Endothelial cell of umbilical vein (primary cell): ENCODE measurements around the gene PCYT1B. TPM values are rescaled to one million over a fixed set of nuclear protein-coding genes. Genes with fewer than 3 reads are reported as not detected.

Experiments used
- BruUV-seq: library from RNA; stranded (reverse); fragments of 400-500 nt; replicated peaks from 2 replicates; lab custom pipeline; 2021; lab: Mats Ljungman, UMichigan
- CTCF ChIA-PET: fragments of 300-600, 350-600 bp; sonication (Branson Sonifier 250); formaldehyde crosslinking; loops from one replicate; lab custom pipeline; 2021; ENCODE audit warnings: antibody characterized with exemption, inconsistent platforms; lab: Charles Lee
- POLR2A ChIA-PET: fragments of 300-600, 350-600 bp; sonication (Branson Sonifier 250); formaldehyde crosslinking; loops from one replicate; lab custom pipeline; 2021; ENCODE audit warnings: antibody characterized with exemption, inconsistent platforms; lab: Charles Lee
- DNase-seq: peaks from one replicate; pipeline ENCODE4 v3.0.0-alpha.2; 2011; ENCODE audit warnings: low read depth, low spot score
- FAIRE-seq: peaks from 2 replicates; lab custom pipeline; 2011; peaks lifted over from hg19 to GRCh38; lab: Jason Lieb, UNC
- H2AFZ ChIP-seq: 2 replicates; pipeline ENCODE4 v1.6.0; 2012; ENCODE audit warnings: low read depth, low read length, control low read depth, inconsistent platforms
- H3K27ac ChIP-seq: 2 replicates; pipeline ENCODE4 v1.5.1; 2011; ENCODE audit warnings: low read depth, mild to moderate bottlenecking, control low read depth, low read length, moderate library complexity; ENCODE audit not compliant: insufficient read depth
- H3K27me3 ChIP-seq, 2 experiments: 2 replicates each; pipeline versions ENCODE4 v1.6.0 to v1.6.1; 2011; ENCODE audit warnings: low read length in 2 of 2, mixed read lengths in 1 of 2; ENCODE audit not compliant: control insufficient read depth in 2 of 2, insufficient read depth in 2 of 2
- H3K36me3 ChIP-seq, 2 experiments: 2 replicates in 1 of 2; 3 replicates in 1 of 2; pipeline ENCODE4 v1.5.1; 2011; ENCODE audit warnings: low read length in 2 of 2, mild to moderate bottlenecking in 1 of 2, moderate library complexity in 1 of 2; ENCODE audit not compliant: control insufficient read depth in 2 of 2, insufficient read depth in 2 of 2; ENCODE audit errors: extremely low read depth in 1 of 2
- H3K4me1 ChIP-seq: 3 replicates; pipeline ENCODE4 v1.5.1; 2011; ENCODE audit warnings: mild to moderate bottlenecking, low read length; ENCODE audit not compliant: control insufficient read depth, insufficient read depth; ENCODE audit errors: extremely low read depth
- H3K4me2 ChIP-seq: 2 replicates; pipeline ENCODE4 v1.6.1; 2011; ENCODE audit warnings: low read length, control low read depth, mixed read lengths; ENCODE audit not compliant: insufficient read depth
- H3K4me3 ChIP-seq, 3 experiments: fragments of 200-600 bp in 1 of 3; sonication (generic), shearing (Covaris generic) in 1 of 3; replicated peaks in 1 of 3; 2 replicates each; pipeline ENCODE4 v1.5.1; 2011 to 2016; ENCODE audit warnings: control low read depth in 3 of 3, low read length in 3 of 3, mild to moderate bottlenecking in 2 of 3, inconsistent platforms in 1 of 3, low read depth in 1 of 3, moderate library complexity in 1 of 3; ENCODE audit not compliant: insufficient read depth in 1 of 3
- H3K79me2 ChIP-seq: 2 replicates; pipeline ENCODE4 v1.6.0; 2012; ENCODE audit warnings: low read length, inconsistent platforms; ENCODE audit not compliant: control insufficient read depth, insufficient read depth
- H3K9ac ChIP-seq: replicated peaks from 2 replicates; pipeline ENCODE3; 2011; ENCODE audit warnings: low read length, control low read depth; ENCODE audit not compliant: insufficient read depth; ENCODE audit errors: extremely low read depth
- H3K9me1 ChIP-seq: replicated peaks from 3 replicates; pipeline ENCODE4 v1.6.0; 2011; ENCODE audit warnings: mild to moderate bottlenecking, low read length; ENCODE audit not compliant: control insufficient read depth, insufficient read depth; ENCODE audit errors: extremely low read depth
- H3K9me3 ChIP-seq: replicated peaks from 2 replicates; pipeline ENCODE4 v1.5.1; 2012; ENCODE audit warnings: low read length, inconsistent platforms; ENCODE audit not compliant: control insufficient read depth, insufficient read depth
- H4K20me1 ChIP-seq: replicated peaks from 2 replicates; pipeline ENCODE3; 2011; ENCODE audit warnings: mild to moderate bottlenecking, low read length; ENCODE audit not compliant: control insufficient read depth, insufficient read depth; ENCODE audit errors: extremely low read depth
- CTCF ChIP-seq, 2 donors: IDR thresholded peaks; 1 replicate in 1 of 2; 2 replicates in 1 of 2; pipeline ENCODE4 v1.5.1; 2011; ENCODE audit warnings: low read length in 2 of 2, mild to moderate bottlenecking in 2 of 2, moderate library complexity in 2 of 2, control low read depth in 1 of 2, inconsistent platforms in 1 of 2, low read depth in 1 of 2; ENCODE audit not compliant: insufficient read depth in 1 of 2; ENCODE audit errors: extremely low read depth in 1 of 2
- EZH2 ChIP-seq: IDR thresholded peaks from 2 replicates; pipeline ENCODE4 v1.6.1; 2012; ENCODE audit warnings: borderline replicate concordance, low read depth, mild to moderate bottlenecking, moderate library complexity, low read length, inconsistent platforms; ENCODE audit not compliant: severe bottlenecking
- FOS ChIP-seq: IDR thresholded peaks from 2 replicates; pipeline ENCODE4 v1.6.1; 2011; ENCODE audit warnings: mild to moderate bottlenecking, low read length, moderate library complexity, borderline replicate concordance; ENCODE audit not compliant: insufficient read depth
- GATA2 ChIP-seq: IDR thresholded peaks from 2 replicates; pipeline ENCODE4 v1.7.0; 2011; ENCODE audit warnings: low read depth, mild to moderate bottlenecking, moderate library complexity, mixed read lengths, low read length; ENCODE audit not compliant: insufficient read length, insufficient read depth
- JUN ChIP-seq: IDR thresholded peaks from 2 replicates; pipeline ENCODE4 v1.6.1; 2011; ENCODE audit warnings: borderline replicate concordance, low read depth; ENCODE audit not compliant: insufficient read length, insufficient read depth
- MAX ChIP-seq: IDR thresholded peaks from 2 replicates; pipeline ENCODE4 v1.6.1; 2011; ENCODE audit not compliant: insufficient read depth, insufficient read length
- MYC ChIP-seq: IDR thresholded peaks from one replicate; pipeline ENCODE4 v1.6.1; 2011; ENCODE audit warnings: mild to moderate bottlenecking, low read depth, low read length
- POLR2A ChIP-seq: IDR thresholded peaks from 2 replicates; pipeline ENCODE4 v1.6.1; 2012; ENCODE audit warnings: low read depth, mild to moderate bottlenecking, control low read depth, low read length
- POLR2AphosphoS5 ChIP-seq: IDR thresholded peaks from 2 replicates; pipeline ENCODE4 v1.6.1; 2012; ENCODE audit warnings: low read depth, mild to moderate bottlenecking, control low read depth, low read length, moderate library complexity; ENCODE audit not compliant: insufficient read depth
- dilution Hi-C: fragments of 300-500 bp; cut with MboI; formaldehyde crosslinking; loops from one replicate; pipeline ENCODE4 v1.15.0; 2019; ENCODE audit warnings: low sequenced_read_pairs; ENCODE audit not compliant: extremely low pct_ligation_motif_present
- intact Hi-C: fragments of 100-400 bp; cut with micrococcal nuclease; formaldehyde crosslinking; loops from one replicate; pipeline ENCODE4 v1.10.0; 2022
- polyA plus RNA-seq, 4 experiments: library from polyadenylated mRNA; depleted of rRNA in 3 of 4; stranded (reverse) in 3 of 4; unstranded in 1 of 4; fragments of >200 nt; gene quantifications; 2 replicates each; pipeline versions ENCODE4 v1.2.1 to v1.2.3, GENCODE V29; 2011 to 2012; ENCODE audit warnings: missing spikeins in 1 of 4
- total RNA-seq: library from RNA; stranded (reverse); gene quantifications from 2 replicates; pipeline ENCODE4 v1.2.3, GENCODE V29; 2021

The PCYT1B gene
- total and polyA plus RNA-seq, 2 donors (not counting 3 experiments of a cell fraction or from before 2014, with no cell fraction given), result 0.33 to 1.3 TPM

GRCh38 chrX:24567169-24567568 is 80.0 kb downstream of the PCYT1B start:
- Histone ChIP-seq H3K27ac (no peak overlapping the region), H3K4me1 (no peaks in the 10 kb centered on the region), H4K20me1 (no peaks in the 10 kb centered on the region), H3K4me3 (no peak overlapping the region), H3K9me3 (no peaks in the 10 kb centered on the region), H2AFZ (no peak overlapping the region), H3K4me2 (no peak overlapping the region), H3K27me3 (no peaks in the 10 kb centered on the region), H3K9me1 (no peaks in the 10 kb centered on the region), H3K36me3 (no peaks in the 10 kb centered on the region), H3K9ac (no peak overlapping the region), H3K79me2 (no peaks in the 10 kb centered on the region)
- no TSS peak for BruUV-seq
- no peak for DNase-seq
- dilution Hi-C loops, result no loop called here
- no peak for FAIRE-seq
- TF ChIP-seq MYC (no peak), MAX (no peak), JUN (no peak), EZH2 (no peak), CTCF (IDR thresholded peaks at IDR 0.05; ENCODE audit: extremely low read depth in 1 of 2, insufficient read depth in 1 of 2, low read depth in 1 of 2, low read length in 2 of 2) (no peak), POLR2AphosphoS5 (no peak), POLR2A (no peak), GATA2 (no peak), FOS (no peak)
- POLR2A ChIA-PET, result no interaction called here
- intact Hi-C loops, result no loop called here
- CTCF ChIA-PET, result no interaction called here
